ENCODE results near the gene MTERF1.

DNA sequence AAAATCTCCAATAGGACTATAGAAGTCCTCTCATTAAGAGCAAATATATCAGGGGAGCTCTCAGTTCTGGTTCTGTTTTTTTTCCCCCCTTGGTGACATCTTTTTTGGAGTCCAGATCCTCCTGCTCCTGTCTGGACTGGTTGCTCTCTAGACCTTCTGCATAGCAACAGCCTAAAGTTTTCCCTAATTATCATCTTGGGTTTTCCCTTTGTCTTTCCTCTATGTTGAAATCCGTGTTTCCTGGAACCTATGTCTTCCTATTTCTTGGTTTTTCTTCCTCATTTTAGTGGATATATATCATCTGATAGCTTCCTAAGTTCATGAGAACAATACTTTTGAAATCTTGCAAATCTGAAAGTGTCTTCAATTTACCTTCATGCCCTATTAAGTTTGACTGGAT, 29.7 kb upstream of the MTERF1 start:
- TF ChIP-seq, protein P1, sequence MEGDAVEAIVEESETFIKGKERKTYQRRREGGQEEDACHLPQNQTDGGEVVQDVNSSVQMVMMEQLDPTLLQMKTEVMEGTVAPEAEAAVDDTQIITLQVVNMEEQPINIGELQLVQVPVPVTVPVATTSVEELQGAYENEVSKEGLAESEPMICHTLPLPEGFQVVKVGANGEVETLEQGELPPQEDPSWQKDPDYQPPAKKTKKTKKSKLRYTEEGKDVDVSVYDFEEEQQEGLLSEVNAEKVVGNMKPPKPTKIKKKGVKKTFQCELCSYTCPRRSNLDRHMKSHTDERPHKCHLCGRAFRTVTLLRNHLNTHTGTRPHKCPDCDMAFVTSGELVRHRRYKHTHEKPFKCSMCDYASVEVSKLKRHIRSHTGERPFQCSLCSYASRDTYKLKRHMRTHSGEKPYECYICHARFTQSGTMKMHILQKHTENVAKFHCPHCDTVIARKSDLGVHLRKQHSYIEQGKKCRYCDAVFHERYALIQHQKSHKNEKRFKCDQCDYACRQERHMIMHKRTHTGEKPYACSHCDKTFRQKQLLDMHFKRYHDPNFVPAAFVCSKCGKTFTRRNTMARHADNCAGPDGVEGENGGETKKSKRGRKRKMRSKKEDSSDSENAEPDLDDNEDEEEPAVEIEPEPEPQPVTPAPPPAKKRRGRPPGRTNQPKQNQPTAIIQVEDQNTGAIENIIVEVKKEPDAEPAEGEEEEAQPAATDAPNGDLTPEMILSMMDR (IDR thresholded peaks at IDR 0.05; ENCODE audit: low read length) = no peak
- TF ChIP-seq EZH2phosphoT487 (IDR thresholded peaks at IDR 0.05; ENCODE audit: low read length) = no peak

Data from MM.1S (cell line).